Endothelial cell of umbilical vein (primary cell): ENCODE data around the gene RNF144B. TPM values are rescaled to one million over a fixed set of nuclear protein-coding genes. Genes with fewer than 3 reads are reported as not detected.

Experiments
- BruUV-seq: library from RNA; stranded (reverse); fragments of 400-500 nt; replicated peaks from 2 replicates; lab custom pipeline; 2021; lab: Mats Ljungman, UMichigan
- CTCF ChIA-PET: fragments of 300-600, 350-600 bp; sonication (Branson Sonifier 250); formaldehyde crosslinking; loops from one replicate; lab custom pipeline; 2021; ENCODE audit warnings: antibody characterized with exemption, inconsistent platforms; lab: Charles Lee
- POLR2A ChIA-PET: fragments of 300-600, 350-600 bp; sonication (Branson Sonifier 250); formaldehyde crosslinking; loops from one replicate; lab custom pipeline; 2021; ENCODE audit warnings: antibody characterized with exemption, inconsistent platforms; lab: Charles Lee
- DNase-seq: peaks from one replicate; pipeline ENCODE4 v3.0.0-alpha.2; 2011; ENCODE audit warnings: low read depth, low spot score
- FAIRE-seq: peaks from 2 replicates; lab custom pipeline; 2011; peaks lifted over from hg19 to GRCh38; lab: Jason Lieb, UNC
- H2AFZ ChIP-seq: 2 replicates; pipeline ENCODE4 v1.6.0; 2012; ENCODE audit warnings: low read depth, low read length, control low read depth, inconsistent platforms
- H3K27ac ChIP-seq: 2 replicates; pipeline ENCODE4 v1.5.1; 2011; ENCODE audit warnings: low read depth, mild to moderate bottlenecking, control low read depth, low read length, moderate library complexity; ENCODE audit not compliant: insufficient read depth
- H3K27me3 ChIP-seq, 2 experiments: 2 replicates each; pipeline versions ENCODE4 v1.6.0 to v1.6.1; 2011; ENCODE audit warnings: low read length in 2 of 2, mixed read lengths in 1 of 2; ENCODE audit not compliant: control insufficient read depth in 2 of 2, insufficient read depth in 2 of 2
- H3K36me3 ChIP-seq, 2 experiments: 2 replicates in 1 of 2; 3 replicates in 1 of 2; pipeline ENCODE4 v1.5.1; 2011; ENCODE audit warnings: low read length in 2 of 2, mild to moderate bottlenecking in 1 of 2, moderate library complexity in 1 of 2; ENCODE audit not compliant: control insufficient read depth in 2 of 2, insufficient read depth in 2 of 2; ENCODE audit errors: extremely low read depth in 1 of 2
- H3K4me1 ChIP-seq: 3 replicates; pipeline ENCODE4 v1.5.1; 2011; ENCODE audit warnings: mild to moderate bottlenecking, low read length; ENCODE audit not compliant: control insufficient read depth, insufficient read depth; ENCODE audit errors: extremely low read depth
- H3K4me2 ChIP-seq: 2 replicates; pipeline ENCODE4 v1.6.1; 2011; ENCODE audit warnings: low read length, control low read depth, mixed read lengths; ENCODE audit not compliant: insufficient read depth
- H3K4me3 ChIP-seq, 3 experiments: fragments of 200-600 bp in 1 of 3; sonication (generic), shearing (Covaris generic) in 1 of 3; replicated peaks in 1 of 3; 2 replicates each; pipeline ENCODE4 v1.5.1; 2011 to 2016; ENCODE audit warnings: control low read depth in 3 of 3, low read length in 3 of 3, mild to moderate bottlenecking in 2 of 3, inconsistent platforms in 1 of 3, low read depth in 1 of 3, moderate library complexity in 1 of 3; ENCODE audit not compliant: insufficient read depth in 1 of 3
- H3K79me2 ChIP-seq: 2 replicates; pipeline ENCODE4 v1.6.0; 2012; ENCODE audit warnings: low read length, inconsistent platforms; ENCODE audit not compliant: control insufficient read depth, insufficient read depth
- H3K9ac ChIP-seq: replicated peaks from 2 replicates; pipeline ENCODE3; 2011; ENCODE audit warnings: low read length, control low read depth; ENCODE audit not compliant: insufficient read depth; ENCODE audit errors: extremely low read depth
- H3K9me1 ChIP-seq: replicated peaks from 3 replicates; pipeline ENCODE4 v1.6.0; 2011; ENCODE audit warnings: mild to moderate bottlenecking, low read length; ENCODE audit not compliant: control insufficient read depth, insufficient read depth; ENCODE audit errors: extremely low read depth
- H3K9me3 ChIP-seq: replicated peaks from 2 replicates; pipeline ENCODE4 v1.5.1; 2012; ENCODE audit warnings: low read length, inconsistent platforms; ENCODE audit not compliant: control insufficient read depth, insufficient read depth
- H4K20me1 ChIP-seq: replicated peaks from 2 replicates; pipeline ENCODE3; 2011; ENCODE audit warnings: mild to moderate bottlenecking, low read length; ENCODE audit not compliant: control insufficient read depth, insufficient read depth; ENCODE audit errors: extremely low read depth
- CTCF ChIP-seq, 2 donors: IDR thresholded peaks; 1 replicate in 1 of 2; 2 replicates in 1 of 2; pipeline ENCODE4 v1.5.1; 2011; ENCODE audit warnings: low read length in 2 of 2, mild to moderate bottlenecking in 2 of 2, moderate library complexity in 2 of 2, control low read depth in 1 of 2, inconsistent platforms in 1 of 2, low read depth in 1 of 2; ENCODE audit not compliant: insufficient read depth in 1 of 2; ENCODE audit errors: extremely low read depth in 1 of 2
- EZH2 ChIP-seq: IDR thresholded peaks from 2 replicates; pipeline ENCODE4 v1.6.1; 2012; ENCODE audit warnings: borderline replicate concordance, low read depth, mild to moderate bottlenecking, moderate library complexity, low read length, inconsistent platforms; ENCODE audit not compliant: severe bottlenecking
- FOS ChIP-seq: IDR thresholded peaks from 2 replicates; pipeline ENCODE4 v1.6.1; 2011; ENCODE audit warnings: mild to moderate bottlenecking, low read length, moderate library complexity, borderline replicate concordance; ENCODE audit not compliant: insufficient read depth
- GATA2 ChIP-seq: IDR thresholded peaks from 2 replicates; pipeline ENCODE4 v1.7.0; 2011; ENCODE audit warnings: low read depth, mild to moderate bottlenecking, moderate library complexity, mixed read lengths, low read length; ENCODE audit not compliant: insufficient read length, insufficient read depth
- JUN ChIP-seq: IDR thresholded peaks from 2 replicates; pipeline ENCODE4 v1.6.1; 2011; ENCODE audit warnings: borderline replicate concordance, low read depth; ENCODE audit not compliant: insufficient read length, insufficient read depth
- MAX ChIP-seq: IDR thresholded peaks from 2 replicates; pipeline ENCODE4 v1.6.1; 2011; ENCODE audit not compliant: insufficient read depth, insufficient read length
- MYC ChIP-seq: IDR thresholded peaks from one replicate; pipeline ENCODE4 v1.6.1; 2011; ENCODE audit warnings: mild to moderate bottlenecking, low read depth, low read length
- POLR2A ChIP-seq: IDR thresholded peaks from 2 replicates; pipeline ENCODE4 v1.6.1; 2012; ENCODE audit warnings: low read depth, mild to moderate bottlenecking, control low read depth, low read length
- POLR2AphosphoS5 ChIP-seq: IDR thresholded peaks from 2 replicates; pipeline ENCODE4 v1.6.1; 2012; ENCODE audit warnings: low read depth, mild to moderate bottlenecking, control low read depth, low read length, moderate library complexity; ENCODE audit not compliant: insufficient read depth
- dilution Hi-C: fragments of 300-500 bp; cut with MboI; formaldehyde crosslinking; loops from one replicate; pipeline ENCODE4 v1.15.0; 2019; ENCODE audit warnings: low sequenced_read_pairs; ENCODE audit not compliant: extremely low pct_ligation_motif_present
- intact Hi-C: fragments of 100-400 bp; cut with micrococcal nuclease; formaldehyde crosslinking; loops from one replicate; pipeline ENCODE4 v1.10.0; 2022
- polyA plus RNA-seq, 4 experiments: library from polyadenylated mRNA; depleted of rRNA in 3 of 4; stranded (reverse) in 3 of 4; unstranded in 1 of 4; fragments of >200 nt; gene quantifications; 2 replicates each; pipeline versions ENCODE4 v1.2.1 to v1.2.3, GENCODE V29; 2011 to 2012; ENCODE audit warnings: missing spikeins in 1 of 4
- total RNA-seq: library from RNA; stranded (reverse); gene quantifications from 2 replicates; pipeline ENCODE4 v1.2.3, GENCODE V29; 2021

Gene RNF144B
- total and polyA plus RNA-seq, 2 donors (not counting 3 experiments of a cell fraction or from before 2014, with no cell fraction given), result 18.1 to 97.3 TPM

- CTCF ChIA-PET, result no interaction called here
- no peak overlapping the region for H3K4me3 ChIP-seq
- H3K4me2 ChIP-seq, result no peak overlapping the region
- intact Hi-C loops (no loop called here), dilution Hi-C loops (no loop called here)
- no peaks in the 10 kb centered on the region for H3K27me3 ChIP-seq
- H2AFZ ChIP-seq, result no peak overlapping the region
- H3K9me3 ChIP-seq, result no peaks in the 10 kb centered on the region
- no peaks in the 10 kb centered on the region for H3K9me1 ChIP-seq
- H3K36me3 ChIP-seq, result peaks cover 35 to 36% of the 10 kb centered on the region in 2 experiments
- no peak overlapping the region for H3K27ac ChIP-seq
- no peak for TF ChIP-seq JUN
- no peaks in the 10 kb centered on the region for H3K4me1 ChIP-seq
- peaks cover 8% of the 10 kb centered on the region for H3K79me2 ChIP-seq
- FAIRE-seq, result no peak
- H4K20me1 ChIP-seq, result no peaks in the 10 kb centered on the region
- DNase-seq, result no peak
- no TSS peak for BruUV-seq
- no peak overlapping the region for H3K9ac ChIP-seq
- POLR2A ChIA-PET, result no interaction called here
These were observed 78.4 kb downstream of the RNF144B start for GRCh38 chr6:18465410-18466154.

GRCh38 chr6:18467741-18468502 is 80.8 kb downstream of the RNF144B start:
- DNase-seq, result no peak
- no TSS peak for BruUV-seq
- ChIA-PET POLR2A (no interaction called here), CTCF (interaction anchor here (0.6 kb wide), 1 partner anchor 9 kb away, joined by 3 read pairs; no protein-coding TSS in a partner anchor)
- peaks cover 25 to 29% of the 10 kb centered on the region in 2 experiments for H3K36me3 ChIP-seq
- H3K9ac ChIP-seq, result no peak overlapping the region
- H3K79me2 ChIP-seq, result no peaks in the 10 kb centered on the region
- H3K4me3 ChIP-seq, result no peak overlapping the region
- TF ChIP-seq GATA2, result no peak
- TF ChIP-seq CTCF (IDR thresholded peaks at IDR 0.05; ENCODE audit: extremely low read depth in 1 of 2, insufficient read depth in 1 of 2, low read depth in 1 of 2, low read length in 2 of 2), result no peak
- TF ChIP-seq MAX, result no peak
- no peak for TF ChIP-seq EZH2
- no peak for TF ChIP-seq POLR2A
- TF ChIP-seq FOS, result no peak
- TF ChIP-seq MYC, result no peak
- no peak for TF ChIP-seq JUN
- no peak for TF ChIP-seq POLR2AphosphoS5
- dilution Hi-C loops, result no loop called here
- intact Hi-C loops, result no loop called here
- no peak overlapping the region for H3K27ac ChIP-seq
- no peaks in the 10 kb centered on the region for H3K9me3 ChIP-seq
- H3K4me1 ChIP-seq, result no peaks in the 10 kb centered on the region
- no peaks in the 10 kb centered on the region for H4K20me1 ChIP-seq
- no peak for FAIRE-seq
- H3K4me2 ChIP-seq, result no peak overlapping the region
- H3K27me3 ChIP-seq, result no peaks in the 10 kb centered on the region
- H2AFZ ChIP-seq, result no peak overlapping the region
- no peaks in the 10 kb centered on the region for H3K9me1 ChIP-seq
